ENCODE results near the gene IGFBP6.

IGFBP6 gene

GRCh38 chr12:53145383-53146260, 48.2 kb downstream of the IGFBP6 start:
- DNase-seq (ENCODE audit: extremely low read depth, insufficient read length) = no peak
- TF ChIP-seq, protein P1, sequence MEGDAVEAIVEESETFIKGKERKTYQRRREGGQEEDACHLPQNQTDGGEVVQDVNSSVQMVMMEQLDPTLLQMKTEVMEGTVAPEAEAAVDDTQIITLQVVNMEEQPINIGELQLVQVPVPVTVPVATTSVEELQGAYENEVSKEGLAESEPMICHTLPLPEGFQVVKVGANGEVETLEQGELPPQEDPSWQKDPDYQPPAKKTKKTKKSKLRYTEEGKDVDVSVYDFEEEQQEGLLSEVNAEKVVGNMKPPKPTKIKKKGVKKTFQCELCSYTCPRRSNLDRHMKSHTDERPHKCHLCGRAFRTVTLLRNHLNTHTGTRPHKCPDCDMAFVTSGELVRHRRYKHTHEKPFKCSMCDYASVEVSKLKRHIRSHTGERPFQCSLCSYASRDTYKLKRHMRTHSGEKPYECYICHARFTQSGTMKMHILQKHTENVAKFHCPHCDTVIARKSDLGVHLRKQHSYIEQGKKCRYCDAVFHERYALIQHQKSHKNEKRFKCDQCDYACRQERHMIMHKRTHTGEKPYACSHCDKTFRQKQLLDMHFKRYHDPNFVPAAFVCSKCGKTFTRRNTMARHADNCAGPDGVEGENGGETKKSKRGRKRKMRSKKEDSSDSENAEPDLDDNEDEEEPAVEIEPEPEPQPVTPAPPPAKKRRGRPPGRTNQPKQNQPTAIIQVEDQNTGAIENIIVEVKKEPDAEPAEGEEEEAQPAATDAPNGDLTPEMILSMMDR (IDR thresholded peaks at IDR 0.05; ENCODE audit: insufficient read depth, low read length, poor library complexity, severe bottlenecking) = no peak

DNA sequence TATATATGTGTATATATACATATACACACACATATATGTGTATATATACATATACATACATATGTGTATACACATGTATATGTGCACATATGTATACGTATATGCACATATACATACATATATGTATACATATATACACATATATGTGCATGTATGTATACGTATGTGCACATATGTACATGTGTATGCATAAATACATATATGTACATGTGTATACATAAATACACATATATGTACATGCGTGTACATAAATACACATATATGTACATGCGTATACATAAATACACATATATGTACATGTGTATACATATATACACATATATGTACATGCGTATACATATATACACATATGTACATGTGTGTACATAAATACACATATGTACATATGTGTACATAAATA, 49.7 kb downstream of the IGFBP6 start:
- H3K4me3 ChIP-seq (replicated peaks; ENCODE audit: low read depth, low read length) = no peak overlapping the region
- DNase-seq (ENCODE audit: extremely low read depth, insufficient read length) = no peak
- H3K36me3 ChIP-seq (ENCODE audit: control insufficient read depth, insufficient read depth, low read length) = no peaks in the 10 kb centered on the region
- TF ChIP-seq, protein P1 (IDR thresholded peaks at IDR 0.05; ENCODE audit: insufficient read depth, low read length, poor library complexity, severe bottlenecking) = no peak
- H3K27me3 ChIP-seq (replicated peaks; ENCODE audit: control insufficient read depth, insufficient read depth, low read length) = no peaks in the 10 kb centered on the region

More at GRCh38 chr12:53145383-53146260, 48.2 kb downstream of the IGFBP6 start:
- no peaks in the 10 kb centered on the region for H3K27me3 ChIP-seq (replicated peaks; ENCODE audit: control insufficient read depth, insufficient read depth, low read length)
- no peaks in the 10 kb centered on the region for H3K36me3 ChIP-seq (ENCODE audit: control insufficient read depth, insufficient read depth, low read length)
- H3K4me3 ChIP-seq (replicated peaks; ENCODE audit: low read depth, low read length) = no peak overlapping the region

DNA sequence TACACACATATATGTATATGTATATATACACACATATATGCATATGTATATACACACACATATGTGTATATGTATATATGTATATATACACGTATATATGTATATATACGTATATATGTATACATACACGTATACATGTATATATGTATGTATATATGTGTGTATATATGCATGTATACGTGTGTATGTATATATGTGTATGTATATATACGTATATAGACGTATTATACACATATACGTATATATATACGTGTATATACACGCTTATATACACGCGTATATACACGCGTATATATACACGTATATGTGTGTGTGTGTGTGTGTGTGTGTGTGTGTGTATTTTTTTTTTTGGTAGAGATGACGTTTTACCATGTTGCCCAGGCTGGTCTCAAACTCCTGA, 50.2 kb downstream of the IGFBP6 start:
- Histone ChIP-seq H3K36me3 (ENCODE audit: control insufficient read depth, insufficient read depth, low read length) (no peaks in the 10 kb centered on the region), H3K4me3 (replicated peaks; ENCODE audit: low read depth, low read length) (no peak overlapping the region), H3K27me3 (replicated peaks; ENCODE audit: control insufficient read depth, insufficient read depth, low read length) (no peaks in the 10 kb centered on the region)
- TF ChIP-seq, protein P1 (IDR thresholded peaks at IDR 0.05; ENCODE audit: insufficient read depth, low read length, poor library complexity, severe bottlenecking) = no peak
- no peak for DNase-seq (ENCODE audit: extremely low read depth, insufficient read length)

DNA sequence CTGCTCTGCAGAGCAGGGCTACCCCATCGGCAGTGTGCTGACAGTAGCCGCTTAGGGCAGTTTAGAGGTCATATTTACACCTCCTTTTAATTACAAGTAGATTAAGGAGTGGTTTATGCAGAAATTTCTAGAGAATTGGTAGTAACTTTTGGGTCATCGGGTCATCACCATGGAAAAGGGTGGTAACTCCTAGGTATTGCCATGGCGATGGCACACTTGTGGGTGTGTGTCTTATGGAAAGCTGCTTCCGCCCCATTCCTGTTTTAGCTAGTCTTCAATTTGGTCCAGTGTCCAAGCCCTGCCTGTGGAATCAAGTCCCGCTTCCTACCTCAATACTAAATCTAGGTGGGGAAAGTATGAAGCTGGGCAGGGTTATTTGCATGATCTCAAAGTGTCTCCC, 53.6 kb downstream of the IGFBP6 start:
- no peak overlapping the region for H3K4me3 ChIP-seq (replicated peaks; ENCODE audit: low read depth, low read length)
- no peaks in the 10 kb centered on the region for H3K36me3 ChIP-seq (ENCODE audit: control insufficient read depth, insufficient read depth, low read length)
- TF ChIP-seq, protein P1 (IDR thresholded peaks at IDR 0.05; ENCODE audit: insufficient read depth, low read length, poor library complexity, severe bottlenecking) = no peak
- DNase-seq (ENCODE audit: extremely low read depth, insufficient read length) = no peak
- no peaks in the 10 kb centered on the region; the same call in 1 of the 2 replicates for H3K27me3 ChIP-seq (replicated peaks; ENCODE audit: control insufficient read depth, insufficient read depth, low read length)

All from GM06990 (cell line).